ENCODE results near the gene PSMD13.

Gene PSMD13

GRCh38 chr11:212150-213100 lies 24.4 kb upstream of the PSMD13 start:
- H3K79me2 ChIP-seq (ENCODE audit: low read length) = peaks cover 28% of the 10 kb centered on the region
- H3K9ac ChIP-seq (ENCODE audit: low read length) = no peak overlapping the region
- peaks cover 9% of the 10 kb centered on the region for H3K4me1 ChIP-seq (ENCODE audit: low read length)
- no peaks in the 10 kb centered on the region for H3K27me3 ChIP-seq (ENCODE audit: low read depth, low read length)
- H3K27ac ChIP-seq (ENCODE audit: low read length) = no peak overlapping the region
- no peak overlapping the region for H3K4me3 ChIP-seq (ENCODE audit: low read length)
- peaks cover 51% of the 10 kb centered on the region for H3K36me3 ChIP-seq (replicated peaks; ENCODE audit: low read depth, low read length)
- no peaks in the 10 kb centered on the region for H4K20me1 ChIP-seq (ENCODE audit: insufficient read depth, low read length)
- TF ChIP-seq EZH2phosphoT487 (IDR thresholded peaks at IDR 0.05; ENCODE audit: low read depth) (no peak), CTCF (IDR thresholded peaks at IDR 0.05; ENCODE audit: low read depth, low read length) (no peak)
- no peaks in the 10 kb centered on the region for H3K9me3 ChIP-seq (ENCODE audit: insufficient read depth, low read length)
- no peak overlapping the region for H2AFZ ChIP-seq (ENCODE audit: low read depth, low read length)
- H3K4me2 ChIP-seq (ENCODE audit: low read length) = no peak overlapping the region

GRCh38 chr11:213111-213510 lies 23.7 kb upstream of the PSMD13 start:
- Histone ChIP-seq H3K4me1 (ENCODE audit: low read length) (peaks cover 9% of the 10 kb centered on the region), H2AFZ (ENCODE audit: low read depth, low read length) (no peak overlapping the region), H4K20me1 (ENCODE audit: insufficient read depth, low read length) (no peaks in the 10 kb centered on the region), H3K27me3 (ENCODE audit: low read depth, low read length) (no peaks in the 10 kb centered on the region), H3K79me2 (ENCODE audit: low read length) (peaks cover 25% of the 10 kb centered on the region), H3K27ac (ENCODE audit: low read length) (no peak overlapping the region), H3K9ac (ENCODE audit: low read length) (no peak overlapping the region), H3K4me2 (ENCODE audit: low read length) (no peak overlapping the region), H3K4me3 (ENCODE audit: low read length) (no peak overlapping the region), H3K9me3 (ENCODE audit: insufficient read depth, low read length) (no peaks in the 10 kb centered on the region), H3K36me3 (replicated peaks; ENCODE audit: low read depth, low read length) (peaks cover 51% of the 10 kb centered on the region)
- no peak for TF ChIP-seq CTCF (IDR thresholded peaks at IDR 0.05; ENCODE audit: low read depth, low read length)
- TF ChIP-seq EZH2phosphoT487 (IDR thresholded peaks at IDR 0.05; ENCODE audit: low read depth) = no peak

GRCh38 chr11:214083-214482 lies 22.7 kb upstream of the PSMD13 start:
- no peak overlapping the region for H3K4me2 ChIP-seq (ENCODE audit: low read length)
- H4K20me1 ChIP-seq (ENCODE audit: insufficient read depth, low read length) = no peaks in the 10 kb centered on the region
- peaks cover 51% of the 10 kb centered on the region for H3K36me3 ChIP-seq (replicated peaks; ENCODE audit: low read depth, low read length)
- no peak for TF ChIP-seq CTCF (IDR thresholded peaks at IDR 0.05; ENCODE audit: low read depth, low read length)
- no peak for TF ChIP-seq EZH2phosphoT487 (IDR thresholded peaks at IDR 0.05; ENCODE audit: low read depth)
- no peaks in the 10 kb centered on the region for H3K9me3 ChIP-seq (ENCODE audit: insufficient read depth, low read length)
- H3K27ac ChIP-seq (ENCODE audit: low read length) = no peak overlapping the region
- H3K27me3 ChIP-seq (ENCODE audit: low read depth, low read length) = no peaks in the 10 kb centered on the region
- H3K79me2 ChIP-seq (ENCODE audit: low read length) = peaks cover 16% of the 10 kb centered on the region
- H3K4me1 ChIP-seq (ENCODE audit: low read length) = peaks cover 9% of the 10 kb centered on the region
- H2AFZ ChIP-seq (ENCODE audit: low read depth, low read length) = no peak overlapping the region
- no peak overlapping the region for H3K9ac ChIP-seq (ENCODE audit: low read length)
- H3K4me3 ChIP-seq (ENCODE audit: low read length) = no peak overlapping the region

GRCh38 chr11:215581-216037 lies 21.2 kb upstream of the PSMD13 start:
- no peaks in the 10 kb centered on the region for H4K20me1 ChIP-seq (ENCODE audit: insufficient read depth, low read length)
- no peak overlapping the region for H2AFZ ChIP-seq (ENCODE audit: low read depth, low read length)
- TF ChIP-seq CTCF (IDR thresholded peaks at IDR 0.05; ENCODE audit: low read depth, low read length) (no peak), EZH2phosphoT487 (IDR thresholded peaks at IDR 0.05; ENCODE audit: low read depth) (no peak)
- H3K4me1 ChIP-seq (ENCODE audit: low read length) = no peaks in the 10 kb centered on the region
- no peaks in the 10 kb centered on the region for H3K27me3 ChIP-seq (ENCODE audit: low read depth, low read length)
- peaks cover under 1% of the 10 kb centered on the region; the same call in 1 of the 2 replicates for H3K79me2 ChIP-seq (ENCODE audit: low read length)
- no peak overlapping the region for H3K4me3 ChIP-seq (ENCODE audit: low read length)
- H3K4me2 ChIP-seq (ENCODE audit: low read length) = no peak overlapping the region
- no peak overlapping the region for H3K9ac ChIP-seq (ENCODE audit: low read length)
- H3K36me3 ChIP-seq (replicated peaks; ENCODE audit: low read depth, low read length) = peaks cover 38% of the 10 kb centered on the region
- H3K27ac ChIP-seq (ENCODE audit: low read length) = no peak overlapping the region
- no peaks in the 10 kb centered on the region for H3K9me3 ChIP-seq (ENCODE audit: insufficient read depth, low read length)

Measured in OCI-LY3 (cell line).